GM12878 (cell line): ENCODE measurements around the gene EIF1AX. TPM values are rescaled to one million over a fixed set of nuclear protein-coding genes. Genes with fewer than 3 reads are reported as not detected.

Experiments used
- BRCA1 ChIP-seq: IDR thresholded peaks from 2 replicates; pipeline ENCODE4 v1.6.1; 2011; ENCODE audit warnings: low read depth, low read length, improper control_type of control experiment
- ETV6 ChIP-seq, 2 experiments: fragments of 450-650 bp in 1 of 2; IDR thresholded peaks in 1 of 2; conservative IDR thresholded peaks in 1 of 2; 2 replicates each; pipeline ENCODE4 v1.6.1; 2014; ENCODE audit warnings: antibody characterized with exemption in 1 of 2, borderline replicate concordance in 1 of 2, low read depth in 1 of 2, mild to moderate bottlenecking in 1 of 2, moderate library complexity in 1 of 2
- GATAD2B ChIP-seq: fragments of 450-650 bp; conservative IDR thresholded peaks from 2 replicates; pipeline ENCODE4 v1.6.1; 2017; ENCODE audit warnings: low read depth, mild to moderate bottlenecking, moderate library complexity
- HDAC6 ChIP-seq: fragments of 200-600 bp; sonication (generic); IDR thresholded peaks from one replicate; pipeline ENCODE4 v1.8.0; 2017; ENCODE audit warnings: antibody characterized with exemption; ENCODE audit not compliant: unreplicated experiment
- LARP7 ChIP-seq: fragments of 450-650 bp; IDR thresholded peaks from 2 replicates; pipeline ENCODE4 v1.6.1; 2017; ENCODE audit warnings: mild to moderate bottlenecking
- NBN ChIP-seq: fragments of 450-650 bp; IDR thresholded peaks from 2 replicates; pipeline ENCODE4 v1.6.1; 2016
- PML ChIP-seq: IDR thresholded peaks from 2 replicates; pipeline ENCODE4 v1.6.1; 2012; ENCODE audit warnings: low read length, inconsistent platforms
- SIN3A ChIP-seq: IDR thresholded peaks from 2 replicates; pipeline ENCODE4 v1.6.1; 2012; ENCODE audit warnings: low read depth, low read length, improper control_type of control experiment
- ZNF24 ChIP-seq: fragments of 450-650 bp; IDR thresholded peaks from 2 replicates; pipeline ENCODE4 v1.6.1; 2017; ENCODE audit warnings: antibody characterized with exemption, mild to moderate bottlenecking
- polyA plus RNA-seq, 11 experiments: library from polyadenylated mRNA; depleted of rRNA in 4 of 11; unstranded in 6 of 11; stranded (reverse) in 5 of 11; fragments of >200 nt; fragmentation: Nextera tagmentation in 4 of 11; fragmentation: Illumina TruSeq in 1 of 11; extraction: Ambion mirVana in 4 of 11; extraction: Trizol in 1 of 11; gene quantifications; 1 replicate in 1 of 11; 2 replicates in 10 of 11; pipeline versions ENCODE4 v1.2.1 to v1.2.3, GENCODE V29; 2011 to 2016; ENCODE audit warnings: inconsistent platforms in 2 of 11, missing spikeins in 2 of 11, low read depth in 1 of 11
- total RNA-seq, 4 experiments: library from RNA; depleted of rRNA in 3 of 4; stranded (reverse); fragments of >200 nt in 3 of 4; fragmentation: Illumina TruSeq in 1 of 4; extraction: Trizol in 1 of 4; gene quantifications; 2 replicates each; pipeline versions ENCODE4 v1.2.1 to v1.2.3, GENCODE V29; 2013 to 2021
- TF ChIP-seq, protein P1 (sequence below): IDR thresholded peaks from 2 replicates; pipeline ENCODE4 v1.6.1; 2012; ENCODE audit warnings: improper control_type of control experiment, low read depth, low read length; ENCODE audit not compliant: insufficient replicate concordance
- TF ChIP-seq, protein P2 (sequence below), 3 experiments: IDR thresholded peaks in 2 of 3; conservative IDR thresholded peaks in 1 of 3; 2 replicates each; pipeline ENCODE4 v1.5.1; 2011; ENCODE audit warnings: low read depth in 3 of 3, low read length in 3 of 3, mild to moderate bottlenecking in 3 of 3, control low read depth in 2 of 3, moderate library complexity in 2 of 3, inconsistent platforms in 1 of 3, mixed read lengths in 1 of 3; ENCODE audit not compliant: control insufficient read depth in 2 of 3, insufficient read depth in 1 of 3; ENCODE audit errors: extremely low read depth in 1 of 3
- TF ChIP-seq, protein P3 (sequence below): IDR thresholded peaks from 2 replicates; pipeline ENCODE4 v1.6.1; 2012; ENCODE audit warnings: low read depth, low read length, improper control_type of control experiment
- TF ChIP-seq, protein P4 (sequence below): IDR thresholded peaks from 2 replicates; pipeline ENCODE4 v1.6.1; 2012; ENCODE audit warnings: low read depth, low read length, improper control_type of control experiment
- TF ChIP-seq, protein P5 (sequence below): fragments of 450-650 bp; IDR thresholded peaks from 2 replicates; pipeline ENCODE4 v1.6.1; 2014; ENCODE audit warnings: mild to moderate bottlenecking

EIF1AX gene
- total and polyA plus RNA-seq, 10 of the 15 experiments (the other 5 are each of a cell fraction or from before 2014, with no cell fraction given) = 51.2 to 251 (median 86.6) TPM

DNA sequence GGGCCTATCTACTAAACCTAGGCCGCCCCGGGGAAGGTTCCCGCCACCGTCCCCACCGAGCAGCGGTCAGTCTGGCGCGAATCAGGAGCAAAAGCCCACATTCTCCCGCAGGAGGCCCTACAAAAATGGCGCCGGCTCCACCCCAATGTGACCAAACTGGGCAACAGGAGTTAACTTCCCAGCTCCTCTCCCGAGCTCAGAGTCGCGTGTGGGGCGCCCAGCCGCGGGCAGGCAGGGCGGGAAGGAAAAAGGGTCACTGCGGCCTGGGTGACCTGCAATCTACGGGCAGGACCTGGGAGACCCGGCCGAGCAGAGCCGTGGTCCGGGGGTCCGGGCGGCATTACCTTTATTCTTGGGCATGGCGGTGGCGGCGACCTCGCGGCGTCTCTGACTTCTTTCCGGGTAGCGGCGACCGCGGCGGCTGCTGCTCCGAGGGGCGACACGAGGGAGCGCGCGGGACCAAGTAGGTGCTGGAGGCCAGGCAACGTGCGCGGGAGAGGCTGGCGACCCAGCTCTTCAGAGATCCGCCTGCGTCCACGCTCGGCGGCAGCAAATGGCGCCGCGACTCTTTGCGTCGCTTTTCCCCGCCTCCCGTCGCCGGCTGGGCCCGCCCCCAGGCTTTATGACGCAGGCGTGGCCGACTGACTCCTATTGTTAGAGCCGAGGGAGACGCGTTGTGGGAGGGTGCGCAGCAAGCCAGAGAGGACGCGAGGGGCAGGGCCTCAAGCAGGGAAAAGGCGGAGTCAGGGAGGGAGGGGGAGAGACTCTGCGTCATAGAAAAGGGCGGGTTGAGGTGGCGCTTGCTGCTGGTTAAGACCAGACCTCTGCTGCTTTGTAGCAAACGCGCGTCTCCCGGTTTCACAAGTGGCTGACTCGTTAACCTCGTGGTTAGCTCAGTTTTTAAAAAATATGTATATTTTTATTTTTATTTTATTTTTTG, at the start of gene EIF1AX (continued):
- TF ChIP-seq, protein P1, sequence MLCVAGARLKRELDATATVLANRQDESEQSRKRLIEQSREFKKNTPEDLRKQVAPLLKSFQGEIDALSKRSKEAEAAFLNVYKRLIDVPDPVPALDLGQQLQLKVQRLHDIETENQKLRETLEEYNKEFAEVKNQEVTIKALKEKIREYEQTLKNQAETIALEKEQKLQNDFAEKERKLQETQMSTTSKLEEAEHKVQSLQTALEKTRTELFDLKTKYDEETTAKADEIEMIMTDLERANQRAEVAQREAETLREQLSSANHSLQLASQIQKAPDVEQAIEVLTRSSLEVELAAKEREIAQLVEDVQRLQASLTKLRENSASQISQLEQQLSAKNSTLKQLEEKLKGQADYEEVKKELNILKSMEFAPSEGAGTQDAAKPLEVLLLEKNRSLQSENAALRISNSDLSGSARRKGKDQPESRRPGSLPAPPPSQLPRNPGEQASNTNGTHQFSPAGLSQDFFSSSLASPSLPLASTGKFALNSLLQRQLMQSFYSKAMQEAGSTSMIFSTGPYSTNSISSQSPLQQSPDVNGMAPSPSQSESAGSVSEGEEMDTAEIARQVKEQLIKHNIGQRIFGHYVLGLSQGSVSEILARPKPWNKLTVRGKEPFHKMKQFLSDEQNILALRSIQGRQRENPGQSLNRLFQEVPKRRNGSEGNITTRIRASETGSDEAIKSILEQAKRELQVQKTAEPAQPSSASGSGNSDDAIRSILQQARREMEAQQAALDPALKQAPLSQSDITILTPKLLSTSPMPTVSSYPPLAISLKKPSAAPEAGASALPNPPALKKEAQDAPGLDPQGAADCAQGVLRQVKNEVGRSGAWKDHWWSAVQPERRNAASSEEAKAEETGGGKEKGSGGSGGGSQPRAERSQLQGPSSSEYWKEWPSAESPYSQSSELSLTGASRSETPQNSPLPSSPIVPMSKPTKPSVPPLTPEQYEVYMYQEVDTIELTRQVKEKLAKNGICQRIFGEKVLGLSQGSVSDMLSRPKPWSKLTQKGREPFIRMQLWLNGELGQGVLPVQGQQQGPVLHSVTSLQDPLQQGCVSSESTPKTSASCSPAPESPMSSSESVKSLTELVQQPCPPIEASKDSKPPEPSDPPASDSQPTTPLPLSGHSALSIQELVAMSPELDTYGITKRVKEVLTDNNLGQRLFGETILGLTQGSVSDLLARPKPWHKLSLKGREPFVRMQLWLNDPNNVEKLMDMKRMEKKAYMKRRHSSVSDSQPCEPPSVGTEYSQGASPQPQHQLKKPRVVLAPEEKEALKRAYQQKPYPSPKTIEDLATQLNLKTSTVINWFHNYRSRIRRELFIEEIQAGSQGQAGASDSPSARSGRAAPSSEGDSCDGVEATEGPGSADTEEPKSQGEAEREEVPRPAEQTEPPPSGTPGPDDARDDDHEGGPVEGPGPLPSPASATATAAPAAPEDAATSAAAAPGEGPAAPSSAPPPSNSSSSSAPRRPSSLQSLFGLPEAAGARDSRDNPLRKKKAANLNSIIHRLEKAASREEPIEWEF = no peak
- TF ChIP-seq, protein P2, sequence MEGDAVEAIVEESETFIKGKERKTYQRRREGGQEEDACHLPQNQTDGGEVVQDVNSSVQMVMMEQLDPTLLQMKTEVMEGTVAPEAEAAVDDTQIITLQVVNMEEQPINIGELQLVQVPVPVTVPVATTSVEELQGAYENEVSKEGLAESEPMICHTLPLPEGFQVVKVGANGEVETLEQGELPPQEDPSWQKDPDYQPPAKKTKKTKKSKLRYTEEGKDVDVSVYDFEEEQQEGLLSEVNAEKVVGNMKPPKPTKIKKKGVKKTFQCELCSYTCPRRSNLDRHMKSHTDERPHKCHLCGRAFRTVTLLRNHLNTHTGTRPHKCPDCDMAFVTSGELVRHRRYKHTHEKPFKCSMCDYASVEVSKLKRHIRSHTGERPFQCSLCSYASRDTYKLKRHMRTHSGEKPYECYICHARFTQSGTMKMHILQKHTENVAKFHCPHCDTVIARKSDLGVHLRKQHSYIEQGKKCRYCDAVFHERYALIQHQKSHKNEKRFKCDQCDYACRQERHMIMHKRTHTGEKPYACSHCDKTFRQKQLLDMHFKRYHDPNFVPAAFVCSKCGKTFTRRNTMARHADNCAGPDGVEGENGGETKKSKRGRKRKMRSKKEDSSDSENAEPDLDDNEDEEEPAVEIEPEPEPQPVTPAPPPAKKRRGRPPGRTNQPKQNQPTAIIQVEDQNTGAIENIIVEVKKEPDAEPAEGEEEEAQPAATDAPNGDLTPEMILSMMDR (IDR thresholded peaks at IDR 0.05 in 2 of 3, conservative IDR thresholded peaks at IDR 0.05 in 1 of 3; ENCODE audit: control insufficient read depth in 2 of 3, extremely low read depth in 1 of 3, insufficient read depth in 1 of 3, low read depth in 3 of 3, low read length in 3 of 3) = no peak
- TF ChIP-seq, protein P3, sequence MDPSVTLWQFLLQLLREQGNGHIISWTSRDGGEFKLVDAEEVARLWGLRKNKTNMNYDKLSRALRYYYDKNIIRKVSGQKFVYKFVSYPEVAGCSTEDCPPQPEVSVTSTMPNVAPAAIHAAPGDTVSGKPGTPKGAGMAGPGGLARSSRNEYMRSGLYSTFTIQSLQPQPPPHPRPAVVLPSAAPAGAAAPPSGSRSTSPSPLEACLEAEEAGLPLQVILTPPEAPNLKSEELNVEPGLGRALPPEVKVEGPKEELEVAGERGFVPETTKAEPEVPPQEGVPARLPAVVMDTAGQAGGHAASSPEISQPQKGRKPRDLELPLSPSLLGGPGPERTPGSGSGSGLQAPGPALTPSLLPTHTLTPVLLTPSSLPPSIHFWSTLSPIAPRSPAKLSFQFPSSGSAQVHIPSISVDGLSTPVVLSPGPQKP = no peak
- TF ChIP-seq BRCA1 (no peak), NBN (no peak), SIN3A (0 out of 2 replicates have a peak, but pooled peaks have one; percentile 14), PML (0 out of 2 replicates have a peak, but pooled peaks have one; percentile 32), LARP7 (peak; percentile 53; the same call in 1 of the 2 replicates), ZNF24 (no peak), ETV6 (conservative IDR thresholded peaks at IDR 0.05 in 1 of 2, IDR thresholded peaks at IDR 0.05 in 1 of 2; ENCODE audit: borderline replicate concordance in 1 of 2, low read depth in 1 of 2) (no peak), HDAC6 (no peak), GATAD2B (peak; percentile 10; the same call in 1 of the 2 replicates)
- TF ChIP-seq, protein P4, sequence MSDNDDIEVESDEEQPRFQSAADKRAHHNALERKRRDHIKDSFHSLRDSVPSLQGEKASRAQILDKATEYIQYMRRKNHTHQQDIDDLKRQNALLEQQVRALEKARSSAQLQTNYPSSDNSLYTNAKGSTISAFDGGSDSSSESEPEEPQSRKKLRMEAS = no peak; the same call in 1 of the 2 replicates
- TF ChIP-seq, protein P5, sequence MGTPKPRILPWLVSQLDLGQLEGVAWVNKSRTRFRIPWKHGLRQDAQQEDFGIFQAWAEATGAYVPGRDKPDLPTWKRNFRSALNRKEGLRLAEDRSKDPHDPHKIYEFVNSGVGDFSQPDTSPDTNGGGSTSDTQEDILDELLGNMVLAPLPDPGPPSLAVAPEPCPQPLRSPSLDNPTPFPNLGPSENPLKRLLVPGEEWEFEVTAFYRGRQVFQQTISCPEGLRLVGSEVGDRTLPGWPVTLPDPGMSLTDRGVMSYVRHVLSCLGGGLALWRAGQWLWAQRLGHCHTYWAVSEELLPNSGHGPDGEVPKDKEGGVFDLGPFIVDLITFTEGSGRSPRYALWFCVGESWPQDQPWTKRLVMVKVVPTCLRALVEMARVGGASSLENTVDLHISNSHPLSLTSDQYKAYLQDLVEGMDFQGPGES = no peak
